ENCODE results near the gene TCF25. TPM values are rescaled to one million over a fixed set of nuclear protein-coding genes. Genes with fewer than 3 reads are reported as not detected.

The TCF25 gene
- total and polyA plus RNA-seq, 2 experiments from 2014 or later: 95.4 to 143 TPM

- no peak overlapping the region for H3K4me3 Mint-ChIP-seq
Observed at GRCh38 chr16:89864527-89864820, 8.9 kb upstream of the TCF25 start.

More at GRCh38 chr16:89864527-89864820, 8.9 kb upstream of the TCF25 start:
- Histone ChIP-seq H3K27me3 (ENCODE audit: insufficient read depth) (no peaks in the 10 kb centered on the region), H3K4me3 (no peak overlapping the region), H3K79me2 (replicated peaks; ENCODE audit: insufficient read depth) (no peaks in the 10 kb centered on the region), H4K20me1 (replicated peaks; ENCODE audit: insufficient read depth) (peaks cover 6% of the 10 kb centered on the region), H3K36me3 (ENCODE audit: insufficient read depth) (no peaks in the 10 kb centered on the region), H3K9me2 (ENCODE audit: insufficient read depth) (no peaks in the 10 kb centered on the region), H3F3A (replicated peaks; ENCODE audit: low read depth) (peaks cover 8% of the 10 kb centered on the region; the same call in 1 of the 2 replicates), H3K27ac (ENCODE audit: low read depth) (no peak overlapping the region), H2AFZ (no peak overlapping the region), H3K4me2 (no peak overlapping the region), H3K4me1 (ENCODE audit: insufficient read depth) (no peaks in the 10 kb centered on the region)
- no peak for ATAC-seq
- Mint-ChIP-seq H3K4me1 (no peaks in the 10 kb centered on the region), H3K36me3 (ENCODE audit: low read depth) (peaks cover 30% of the 10 kb centered on the region), H3K27me3 (ENCODE audit: insufficient read depth, low read depth, poor library complexity) (peaks cover 1% of the 10 kb centered on the region), H3K27ac (no peak overlapping the region), H3K9me3 (peaks cover 7% of the 10 kb centered on the region)
- DNase-seq (ENCODE audit: low spot score): no peak
- TF ChIP-seq STAT1 (IDR thresholded peaks at IDR 0.05; ENCODE audit: unreplicated experiment) (no peak), JUNB (IDR thresholded peaks at IDR 0.05; ENCODE audit: unreplicated experiment) (no peak), EZH2phosphoT487 (IDR thresholded peaks at IDR 0.05; ENCODE audit: unreplicated experiment) (no peak), ZNF331 (CRISPR knock-in tag; IDR thresholded peaks at IDR 0.05; ENCODE audit: low read depth) (no peak), ETS1 (IDR thresholded peaks at IDR 0.05) (no peak), ZNF462 (CRISPR knock-in tag; IDR thresholded peaks at IDR 0.05) (no peak), NANOG (IDR thresholded peaks at IDR 0.05; ENCODE audit: borderline replicate concordance) (no peak), REST (IDR thresholded peaks at IDR 0.05; ENCODE audit: unreplicated experiment) (no peak), CTCF (conservative IDR thresholded peaks at IDR 0.05; ENCODE audit: low read depth in 2 of 2) (no peak), ZNF114 (CRISPR knock-in tag; IDR thresholded peaks at IDR 0.05) (no peak), POLR2AphosphoS5 (IDR thresholded peaks at IDR 0.05; ENCODE audit: low read depth) (no peak), CREB1 (CRISPR knock-in tag; IDR thresholded peaks at IDR 0.05; ENCODE audit: low read depth) (no peak), EZH2 (IDR thresholded peaks at IDR 0.05; ENCODE audit: low read depth, unreplicated experiment) (no peak)

All from GM23338 (cell line).